ENCODE data around the gene CYGB. TPM values are rescaled to one million over a fixed set of nuclear protein-coding genes. Genes with fewer than 3 reads are reported as not detected.
A peak's percentile ranks its signal among the peaks of the same experiment; 100 is the strongest.

CYGB gene
- total RNA-seq, 4 donors from 2014 or later = 1.3 to 12.8 (median 6.9) TPM

DNA sequence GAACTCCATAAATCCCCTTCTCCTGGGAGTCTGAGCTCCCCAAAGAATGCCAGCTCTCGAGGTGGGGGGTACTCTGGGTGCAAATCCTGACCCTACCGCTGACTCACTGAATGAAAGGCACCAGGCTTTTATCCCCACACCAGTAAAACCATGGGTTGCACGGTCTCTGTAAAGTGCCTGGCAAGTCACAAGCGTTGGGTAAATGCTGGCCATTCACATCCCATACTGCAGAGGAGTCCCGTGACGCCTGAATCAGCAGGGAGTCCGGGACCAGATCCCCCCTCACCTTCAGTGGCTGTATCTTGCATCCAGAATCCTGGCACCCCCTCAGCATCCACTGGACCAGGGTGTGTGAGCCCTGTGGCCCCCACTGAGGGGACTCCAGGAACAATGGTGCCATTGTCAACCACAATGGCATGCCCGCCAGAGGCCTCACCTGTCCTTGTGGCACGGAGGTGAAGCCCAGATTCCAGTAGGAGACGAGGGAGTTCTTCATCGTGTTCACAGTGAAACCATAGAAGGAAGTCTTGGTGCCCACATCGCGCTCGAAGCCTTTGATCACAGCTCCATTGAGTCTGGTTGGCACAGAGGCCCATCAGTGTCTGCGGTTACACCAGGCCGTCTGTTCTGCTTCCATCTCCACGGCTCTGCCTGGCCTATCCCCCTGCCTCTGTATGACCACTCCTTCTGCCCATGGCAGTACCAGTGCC is 34.8 kb upstream of the CYGB start:
- H3K4me3 ChIP-seq = no peak overlapping the region
- intact Hi-C loops (cut with DNase I) = loop anchor here (5.0 kb wide), 1 partner anchor 45 kb away; no protein-coding TSS in a partner anchor
- H3K9me3 ChIP-seq = no peaks in the 10 kb centered on the region
- no peak for DNase-seq
- H3K27me3 ChIP-seq = no peaks in the 10 kb centered on the region
- TF ChIP-seq POLR2A (IDR thresholded peaks at IDR 0.05) (no peak), CTCF (IDR thresholded peaks at IDR 0.05) (no peak)
- peaks cover 0 to 33% (median under 1%) of the 10 kb centered on the region in 3 donors for H3K4me1 ChIP-seq
- 91 to 94% methylated on average over 12 to 14 of the region's 17 CpGs for WGBS, 2 donors
- peaks cover 0 to 40% (median 6%) of the 10 kb centered on the region in 3 donors for H3K36me3 ChIP-seq
- H3K27ac ChIP-seq = no peak overlapping the region

GRCh38 chr17:76570877-76571471 is 33.5 kb upstream of the CYGB start:
- Histone ChIP-seq H3K36me3 (peaks cover 0 to 53% (median 6%) of the 10 kb centered on the region in 3 donors), H3K27me3 (no peaks in the 10 kb centered on the region), H3K27ac (no peak overlapping the region), H3K9me3 (no peaks in the 10 kb centered on the region), H3K4me3 (no peak overlapping the region), H3K4me1 (peaks cover 0 to 47% (median 5%) of the 10 kb centered on the region in 3 donors)
- intact Hi-C loops (cut with DNase I) = loop anchor here (5.0 kb wide), 1 partner anchor 46 kb away; no protein-coding TSS in a partner anchor
- TF ChIP-seq CTCF (IDR thresholded peaks at IDR 0.05) (no peak), POLR2A (IDR thresholded peaks at IDR 0.05) (no peak)
- WGBS, 2 donors = 86 to 93% methylated on average over 11 of the region's 13 CpGs
- no peak for DNase-seq

GRCh38 chr17:76570457-76570856 is 32.9 kb upstream of the CYGB start:
- Histone ChIP-seq H3K4me1 (peaks cover 0 to 52% (median 5%) of the 10 kb centered on the region in 3 donors), H3K4me3 (no peak overlapping the region), H3K27me3 (no peaks in the 10 kb centered on the region), H3K9me3 (no peaks in the 10 kb centered on the region), H3K27ac (no peak overlapping the region), H3K36me3 (peaks cover 0 to 55% (median 6%) of the 10 kb centered on the region in 3 donors)
- intact Hi-C loops (cut with DNase I) = loop anchor here (5.0 kb wide), 1 partner anchor 47 kb away; no protein-coding TSS in a partner anchor
- no peak for TF ChIP-seq CTCF (IDR thresholded peaks at IDR 0.05)
- TF ChIP-seq POLR2A (IDR thresholded peaks at IDR 0.05) = no peak
- DNase-seq = no peak
- 80% methylated on average over 1 of the region's 7 CpGs for WGBS, 2 donors

DNA sequence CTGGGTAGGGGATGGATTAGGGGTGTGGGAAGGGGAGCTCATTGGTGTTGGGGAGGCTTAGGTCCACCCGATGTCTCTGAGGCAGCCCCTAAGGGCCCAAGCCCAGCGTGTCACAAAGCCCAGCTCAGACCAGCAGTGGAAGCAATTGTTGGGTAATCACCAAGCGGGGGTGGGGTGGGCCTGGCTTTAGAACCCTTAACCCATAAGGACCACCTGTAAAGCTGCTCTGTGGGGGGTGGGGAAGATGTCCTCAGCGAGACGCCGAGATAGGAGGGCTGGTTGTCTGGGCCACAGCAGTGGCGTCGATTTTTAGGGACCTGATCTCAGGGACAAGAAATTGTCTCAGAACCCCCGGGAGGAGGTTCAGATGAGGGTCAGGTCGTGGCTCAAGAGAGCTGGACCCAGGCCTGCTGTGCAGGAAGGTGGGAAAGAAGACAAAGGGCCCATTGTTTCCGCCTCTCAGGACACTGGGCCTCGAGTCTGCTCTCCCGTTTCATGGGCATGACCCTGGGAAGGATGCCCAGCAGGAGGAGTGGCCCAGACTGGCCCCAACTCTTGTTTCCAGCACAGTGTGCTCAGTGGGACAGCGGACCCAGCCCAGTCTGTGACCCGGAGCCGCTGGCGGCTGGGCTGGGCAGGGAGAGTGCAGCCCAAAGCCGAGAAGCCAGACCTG is 32.2 kb upstream of the CYGB start:
- H3K9me3 ChIP-seq = no peaks in the 10 kb centered on the region
- H3K4me3 ChIP-seq = no peak overlapping the region
- H3K36me3 ChIP-seq = peaks cover 0 to 56% (median 6%) of the 10 kb centered on the region in 3 donors
- H3K27me3 ChIP-seq = no peaks in the 10 kb centered on the region
- TF ChIP-seq CTCF (IDR thresholded peaks at IDR 0.05) (no peak), POLR2A (IDR thresholded peaks at IDR 0.05) (no peak)
- 60 to 71% methylated on average over 1 to 10 of the region's 18 CpGs for WGBS, 2 donors
- H3K4me1 ChIP-seq = peaks cover 0 to 59% (median 5%) of the 10 kb centered on the region in 3 donors
- H3K27ac ChIP-seq = peak overlapping the region in 1 of 4 donors; percentile 2
- intact Hi-C loops (cut with DNase I) = loop anchor here (5.0 kb wide), 1 partner anchor 48 kb away; no protein-coding TSS in a partner anchor
- DNase-seq = no peak

Data from esophagus squamous epithelium (tissue), 5 donors.